Omental fat pad (tissue), 4 donors: ENCODE measurements around the gene ISCA2. TPM values are rescaled to one million over a fixed set of nuclear protein-coding genes. Genes with fewer than 3 reads are reported as not detected.

ENCODE experiments used
- ATAC-seq: fragments of 150-250 bp; one replicate; pipeline ENCODE4 v1.9.1; 2016; ENCODE audit warnings: mild to moderate bottlenecking, moderate library complexity; ENCODE audit not compliant: low FRiP score
- DNase-seq: peaks from one replicate; pipeline ENCODE4 v3.0.0-alpha.2; 2019; ENCODE audit warnings: low spot score
- total RNA-seq, 4 donors: library from RNA; depleted of rRNA; stranded (reverse); fragments of >200 nt; gene quantifications; one replicate each; pipeline ENCODE4 v1.1.0, GENCODE V29; 2016
- TF ChIP-seq, protein P1 (sequence below), 3 donors: fragments of 450-650 bp; IDR thresholded peaks; one replicate each; pipeline ENCODE4 v1.5.1; 2016 to 2017; ENCODE audit warnings: antibody characterized with exemption in 3 of 3, mild to moderate bottlenecking in 3 of 3, moderate library complexity in 2 of 3

ISCA2 gene
- total RNA-seq, 4 donors from 2014 or later, result 7.0 to 11.2 (median 9.2) TPM

DNA sequence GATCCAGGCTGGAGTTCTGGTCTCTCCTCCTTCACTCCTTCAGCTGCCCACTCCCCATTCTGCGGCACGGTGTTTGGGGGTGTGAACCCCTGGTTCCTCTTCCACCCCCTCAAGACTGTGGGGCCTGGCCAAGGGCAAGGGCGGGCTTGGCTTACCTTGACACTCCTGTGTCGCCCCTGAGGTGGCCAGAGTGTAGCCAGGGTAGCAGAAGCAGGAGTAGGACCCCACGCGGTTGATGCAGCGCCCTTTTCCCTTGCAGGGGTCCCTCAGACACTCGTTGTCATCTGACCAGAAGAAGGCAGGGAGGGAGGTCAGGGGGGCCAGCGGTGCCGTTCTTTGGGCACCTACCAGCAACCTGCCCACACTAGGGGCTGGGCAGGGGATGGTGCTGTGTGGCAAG is 28.2 kb downstream of the ISCA2 start:
- ATAC-seq, result no peak
- DNase-seq, result no peak

DNA sequence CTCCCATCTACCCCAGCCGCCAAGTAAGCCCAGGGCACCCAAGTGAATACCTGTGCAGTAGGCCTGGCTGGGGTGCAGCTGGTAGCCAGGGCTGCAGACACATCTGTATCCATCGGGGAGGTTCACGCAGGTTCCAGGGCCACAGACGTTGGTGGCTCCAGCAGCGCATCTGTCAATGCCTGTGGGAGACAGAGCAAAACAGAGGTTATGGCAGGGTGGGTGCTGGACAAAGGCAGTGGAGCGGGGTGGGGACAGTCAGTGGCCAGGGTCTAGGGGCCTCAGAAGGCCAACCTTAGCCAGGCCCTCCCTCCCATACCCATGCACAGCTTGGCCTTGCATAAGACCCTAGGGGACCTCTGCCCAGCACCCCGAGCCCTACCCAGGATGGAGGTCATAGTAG is 29.2 kb downstream of the ISCA2 start:
- ATAC-seq, result no peak
- DNase-seq, result no peak
- TF ChIP-seq, protein P1, sequence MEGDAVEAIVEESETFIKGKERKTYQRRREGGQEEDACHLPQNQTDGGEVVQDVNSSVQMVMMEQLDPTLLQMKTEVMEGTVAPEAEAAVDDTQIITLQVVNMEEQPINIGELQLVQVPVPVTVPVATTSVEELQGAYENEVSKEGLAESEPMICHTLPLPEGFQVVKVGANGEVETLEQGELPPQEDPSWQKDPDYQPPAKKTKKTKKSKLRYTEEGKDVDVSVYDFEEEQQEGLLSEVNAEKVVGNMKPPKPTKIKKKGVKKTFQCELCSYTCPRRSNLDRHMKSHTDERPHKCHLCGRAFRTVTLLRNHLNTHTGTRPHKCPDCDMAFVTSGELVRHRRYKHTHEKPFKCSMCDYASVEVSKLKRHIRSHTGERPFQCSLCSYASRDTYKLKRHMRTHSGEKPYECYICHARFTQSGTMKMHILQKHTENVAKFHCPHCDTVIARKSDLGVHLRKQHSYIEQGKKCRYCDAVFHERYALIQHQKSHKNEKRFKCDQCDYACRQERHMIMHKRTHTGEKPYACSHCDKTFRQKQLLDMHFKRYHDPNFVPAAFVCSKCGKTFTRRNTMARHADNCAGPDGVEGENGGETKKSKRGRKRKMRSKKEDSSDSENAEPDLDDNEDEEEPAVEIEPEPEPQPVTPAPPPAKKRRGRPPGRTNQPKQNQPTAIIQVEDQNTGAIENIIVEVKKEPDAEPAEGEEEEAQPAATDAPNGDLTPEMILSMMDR (IDR thresholded peaks at IDR 0.05), result no peak

More for the DNA sequence above, 28.2 kb downstream of the ISCA2 start:
- TF ChIP-seq, protein P1 (IDR thresholded peaks at IDR 0.05), result no peak

DNA sequence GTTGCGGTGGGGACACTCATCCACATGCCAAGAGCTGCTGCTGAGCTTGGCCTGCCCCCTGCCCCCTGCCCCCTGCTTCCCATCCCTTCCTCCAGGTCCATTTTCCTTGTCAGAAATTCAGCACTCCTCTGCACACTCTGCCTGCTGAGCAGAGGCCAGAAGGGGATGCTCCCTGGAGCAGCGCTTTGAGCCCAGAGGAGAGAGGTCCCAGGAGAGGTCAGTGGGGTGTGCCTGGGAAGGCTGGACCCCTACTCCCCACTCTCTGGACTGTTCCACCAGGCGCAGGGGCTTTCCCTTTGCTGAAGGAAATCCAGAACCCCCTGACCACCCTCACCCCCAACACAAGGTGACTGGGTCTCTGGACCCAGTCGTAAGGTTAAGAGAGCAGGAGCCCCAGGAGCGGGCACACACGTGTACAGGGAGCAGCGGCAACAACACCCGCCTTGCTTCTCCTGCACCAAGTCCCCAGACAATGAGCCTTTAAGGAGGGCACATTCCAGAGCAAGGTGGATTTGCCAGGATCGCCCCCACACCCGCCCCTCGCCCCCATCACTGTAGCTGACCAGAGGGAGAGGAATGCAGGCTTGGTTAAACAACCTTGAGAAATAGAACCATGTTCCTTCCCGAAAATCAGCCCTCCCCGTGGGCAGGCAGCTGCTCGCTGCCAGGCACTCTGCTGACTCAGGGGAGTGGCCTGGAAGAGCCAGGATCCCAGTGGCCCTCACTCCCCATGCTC is 30.7 kb downstream of the ISCA2 start:
- ATAC-seq (peak; percentile 73), DNase-seq (no peak)
- TF ChIP-seq, protein P1 (IDR thresholded peaks at IDR 0.05), result no peak

DNA sequence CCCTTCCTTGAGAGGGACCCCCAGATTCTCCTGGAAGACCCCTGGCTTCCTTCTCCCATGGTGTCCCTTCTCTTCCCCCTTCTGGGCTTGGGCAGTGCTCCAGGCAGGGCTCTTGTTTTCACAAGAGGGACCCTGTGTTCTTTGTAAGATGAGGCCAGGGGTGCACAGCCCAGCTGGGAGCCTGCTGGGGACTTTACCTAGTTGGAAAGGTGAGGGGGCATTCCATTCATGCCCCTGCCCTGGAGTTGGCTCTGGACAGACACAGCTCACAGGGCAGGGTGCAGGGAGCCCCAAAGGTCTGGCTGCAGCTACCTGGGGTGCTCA is 31.2 kb downstream of the ISCA2 start:
- ATAC-seq (no peak), DNase-seq (no peak)
- TF ChIP-seq, protein P1 (IDR thresholded peaks at IDR 0.05), result no peak

DNA sequence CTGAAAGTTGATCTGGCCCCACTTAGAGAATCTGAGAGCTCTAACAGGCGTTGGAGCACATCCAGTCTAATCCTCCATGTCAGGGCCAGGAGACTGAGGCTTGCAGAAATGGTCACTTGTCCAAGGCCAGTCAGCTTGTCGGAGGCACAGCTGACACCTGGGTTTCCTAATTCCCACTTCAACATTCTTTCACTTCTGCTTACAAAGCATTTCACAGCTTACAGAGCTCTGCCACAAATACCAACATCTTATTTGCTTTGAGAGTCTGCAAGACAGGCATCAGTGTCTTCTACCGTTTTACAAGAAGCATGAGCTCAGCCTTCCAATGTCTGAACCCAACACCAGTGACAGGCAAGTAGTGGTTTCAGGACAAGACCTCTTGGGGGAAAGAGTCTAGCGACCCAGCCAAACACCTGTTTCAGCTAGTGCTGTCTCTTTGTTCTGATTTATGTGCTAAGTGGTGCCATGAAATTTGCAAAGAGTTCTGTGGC is 31.8 kb downstream of the ISCA2 start:
- ATAC-seq (no peak), DNase-seq (no peak)
- TF ChIP-seq, protein P1 (IDR thresholded peaks at IDR 0.05), result no peak

DNA sequence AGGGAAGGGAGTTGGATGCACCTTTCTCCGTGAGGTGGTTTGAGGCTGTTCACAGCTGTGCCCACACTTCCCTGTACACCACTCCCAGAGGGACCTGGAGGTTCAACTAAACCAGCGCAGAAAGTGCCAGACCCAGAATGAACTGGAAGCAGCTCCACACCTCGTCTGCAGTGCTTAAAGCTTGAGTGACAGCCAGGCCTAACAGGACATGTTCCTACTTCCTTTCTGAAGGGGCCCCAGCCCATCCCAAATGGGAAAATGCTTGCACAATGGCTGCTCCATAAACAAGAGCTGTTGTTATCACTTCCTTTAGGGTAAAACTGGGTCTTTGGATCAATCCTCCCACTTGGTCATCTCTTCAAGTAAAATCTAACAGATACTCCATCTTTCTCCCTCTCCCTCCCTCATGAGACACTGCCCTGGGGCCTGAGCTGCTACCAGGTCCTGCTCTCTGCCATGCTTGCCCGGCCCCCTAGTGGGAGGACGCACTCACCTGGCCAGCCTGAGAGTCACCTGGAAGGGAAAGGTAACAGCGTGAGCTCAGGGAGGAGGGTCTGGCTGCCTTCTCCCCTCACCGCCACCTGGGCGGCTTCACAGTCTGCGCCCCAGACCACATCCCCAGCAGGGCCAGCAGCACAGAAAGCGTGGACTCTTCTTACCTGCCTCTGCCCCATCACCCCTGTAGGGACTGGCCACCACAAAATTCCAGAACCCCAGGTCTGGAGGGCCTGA is 33.5 kb downstream of the ISCA2 start:
- DNase-seq (no peak), ATAC-seq (no peak)
- TF ChIP-seq, protein P1 (IDR thresholded peaks at IDR 0.05), result no peak
